SJCRH30 (cell line): ENCODE measurements around the gene GLIPR2. TPM values are rescaled to one million over a fixed set of nuclear protein-coding genes. Genes with fewer than 3 reads are reported as not detected.

Source experiments
- DNase-seq, 2 experiments: peaks; one replicate each; pipeline ENCODE4 v3.0.0-alpha.2; 2015 to 2020
- H3K27ac ChIP-seq: fragments of 250-450 bp; sonication (Bioruptor Pico); 2 replicates; pipeline ENCODE4 v1.5.1; 2020; ENCODE audit warnings: mild to moderate bottlenecking, moderate library complexity
- H3K27me3 ChIP-seq: fragments of 250-450 bp; sonication (Bioruptor Pico); 2 replicates; pipeline ENCODE4 v1.5.1; 2020; ENCODE audit warnings: mild to moderate bottlenecking, moderate library complexity
- H3K36me3 ChIP-seq: fragments of 250-450 bp; sonication (Bioruptor Pico); 2 replicates; pipeline ENCODE4 v1.5.1; 2020; ENCODE audit warnings: mild to moderate bottlenecking, moderate library complexity
- H3K4me1 ChIP-seq: fragments of 250-450 bp; sonication (Bioruptor Pico); 2 replicates; pipeline ENCODE4 v1.5.1; 2020; ENCODE audit warnings: mild to moderate bottlenecking, moderate library complexity
- H3K4me3 ChIP-seq: fragments of 250-450 bp; sonication (Bioruptor Pico); 2 replicates; pipeline ENCODE4 v1.5.1; 2020; ENCODE audit warnings: mild to moderate bottlenecking, moderate library complexity
- H3K9me3 ChIP-seq: fragments of 250-450 bp; sonication (Bioruptor Pico); replicated peaks from 2 replicates; pipeline ENCODE4 v1.5.1; 2020; ENCODE audit warnings: mild to moderate bottlenecking, moderate library complexity
- total RNA-seq: library from RNA; depleted of rRNA; stranded (reverse); fragments of >200 nt; shearing (Covaris generic); gene quantifications from 2 replicates; pipeline ENCODE4 v1.2.3, GENCODE V29; 2014; rRNA removed

GLIPR2 gene
- total RNA-seq, 1 experiment from 2014 or later, result 27.1 TPM

- Histone ChIP-seq H3K9me3 (no peaks in the 10 kb centered on the region), H3K27me3 (no peaks in the 10 kb centered on the region), H3K4me1 (no peaks in the 10 kb centered on the region), H3K27ac (no peak overlapping the region), H3K36me3 (peaks cover 80% of the 10 kb centered on the region), H3K4me3 (no peak overlapping the region)
- DNase-seq, result no peak
Observed at GRCh38 chr9:36207016-36207415, 70.5 kb downstream of the GLIPR2 start.

- DNase-seq, result no peak
- H3K36me3 ChIP-seq, result peaks cover 80% of the 10 kb centered on the region
- no peaks in the 10 kb centered on the region for H3K9me3 ChIP-seq
- no peak overlapping the region for H3K27ac ChIP-seq
- no peaks in the 10 kb centered on the region for H3K4me1 ChIP-seq
- H3K27me3 ChIP-seq, result no peaks in the 10 kb centered on the region
- no peak overlapping the region for H3K4me3 ChIP-seq
Observed at GRCh38 chr9:36207546-36208012, 71.0 kb downstream of the GLIPR2 start.

DNA sequence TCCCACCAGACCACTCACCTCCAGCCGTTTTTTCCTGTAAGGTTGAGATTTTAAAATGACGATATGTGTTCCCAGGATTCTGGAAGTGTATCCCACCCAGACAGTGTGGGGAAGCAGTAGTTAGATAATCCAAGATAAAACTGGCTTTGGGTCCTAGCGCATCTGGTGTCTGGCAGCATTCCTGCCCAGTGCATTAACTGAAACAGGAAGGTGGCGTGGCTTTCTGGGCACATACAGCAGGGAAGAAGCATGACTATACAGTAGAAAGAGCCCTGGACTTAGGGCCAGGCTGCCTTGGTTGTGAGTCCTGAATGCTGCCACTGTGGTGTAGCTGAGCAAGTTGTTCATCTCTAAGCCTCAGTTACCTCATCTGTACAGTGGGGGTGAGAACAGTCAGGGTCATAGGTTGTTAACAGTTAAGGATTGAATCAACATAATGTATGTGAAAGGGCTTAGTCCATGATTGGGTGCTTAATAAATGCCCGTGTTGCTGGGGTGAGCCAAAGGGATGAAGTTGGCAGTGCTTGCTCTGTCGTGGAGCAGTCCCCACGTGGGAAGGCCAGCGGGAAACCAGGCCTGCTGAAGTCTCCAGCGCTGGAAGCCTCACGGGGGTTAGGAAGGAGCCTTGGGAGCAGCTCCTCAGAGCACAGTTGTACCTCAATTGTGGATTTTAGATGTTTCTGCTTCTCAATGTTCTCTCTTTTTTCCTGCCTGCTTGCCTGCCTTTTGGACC lies 72.2 kb downstream of the GLIPR2 start:
- Histone ChIP-seq H3K27me3 (no peaks in the 10 kb centered on the region), H3K36me3 (peaks cover 84% of the 10 kb centered on the region), H3K27ac (no peak overlapping the region), H3K4me3 (no peak overlapping the region), H3K4me1 (no peaks in the 10 kb centered on the region), H3K9me3 (no peaks in the 10 kb centered on the region)
- DNase-seq, result no peak

GRCh38 chr9:36210722-36211121 lies 74.2 kb downstream of the GLIPR2 start:
- Histone ChIP-seq H3K27me3 (no peaks in the 10 kb centered on the region), H3K27ac (no peak overlapping the region), H3K4me1 (no peaks in the 10 kb centered on the region), H3K9me3 (no peaks in the 10 kb centered on the region), H3K4me3 (no peak overlapping the region), H3K36me3 (peaks cover 80% of the 10 kb centered on the region)
- DNase-seq, result no peak

DNA sequence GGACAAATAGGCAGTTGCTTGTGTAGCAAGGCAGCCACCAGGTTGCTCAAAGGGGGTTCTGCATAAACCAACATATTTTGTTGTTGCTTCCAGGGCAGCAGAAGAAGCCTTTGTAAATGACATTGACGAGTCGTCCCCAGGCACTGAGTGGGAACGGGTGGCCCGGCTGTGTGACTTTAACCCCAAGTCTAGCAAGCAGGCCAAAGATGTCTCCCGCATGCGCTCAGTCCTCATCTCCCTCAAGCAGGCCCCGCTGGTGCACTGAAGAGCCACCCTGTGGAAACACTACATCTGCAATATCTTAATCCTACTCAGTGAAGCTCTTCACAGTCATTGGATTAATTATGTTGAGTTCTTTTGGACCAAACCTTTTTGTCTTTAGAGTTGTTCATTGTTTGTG lies 75.0 kb downstream of the GLIPR2 start:
- H3K36me3 ChIP-seq, result peaks cover 76% of the 10 kb centered on the region
- no peak overlapping the region for H3K27ac ChIP-seq
- no peaks in the 10 kb centered on the region for H3K4me1 ChIP-seq
- no peak overlapping the region for H3K4me3 ChIP-seq
- no peaks in the 10 kb centered on the region for H3K9me3 ChIP-seq
- H3K27me3 ChIP-seq, result no peaks in the 10 kb centered on the region
- no peak for DNase-seq

GRCh38 chr9:36213387-36213786 lies 76.9 kb downstream of the GLIPR2 start:
- Histone ChIP-seq H3K36me3 (peaks cover 74% of the 10 kb centered on the region), H3K9me3 (no peaks in the 10 kb centered on the region), H3K27ac (no peak overlapping the region), H3K4me3 (no peak overlapping the region), H3K27me3 (no peaks in the 10 kb centered on the region), H3K4me1 (no peaks in the 10 kb centered on the region)
- no peak for DNase-seq

Other genes starting within 250 kb of the GLIPR2 start
- 0.48 TPM in 1 of 2 replicates, not detected in the other for gene HRCT1, start 230.5 kb upstream of the GLIPR2 start, total RNA-seq
- gene SPAAR, start 227.2 kb upstream of the GLIPR2 start, total RNA-seq, result 0.12 and 0.18 TPM in 2 replicates
- not detected in 2 replicates for gene OR2S2, start 178.6 kb upstream of the GLIPR2 start, total RNA-seq
- 8.1 and 10.1 TPM in 2 replicates for gene RECK, start 99.8 kb upstream of the GLIPR2 start, total RNA-seq
- gene CCIN, start 32.7 kb downstream of the GLIPR2 start, total RNA-seq, result 0.05 and 0.24 TPM in 2 replicates
- gene CLTA, start 54.2 kb downstream of the GLIPR2 start, total RNA-seq, result 175 and 179 TPM in 2 replicates
- gene GNE, start 121.7 kb downstream of the GLIPR2 start, total RNA-seq, result 29.2 and 30.0 TPM in 2 replicates